Right lung (tissue), 10 donors: ENCODE measurements around the gene TMEM170B. TPM values are rescaled to one million over a fixed set of nuclear protein-coding genes. Genes with fewer than 3 reads are reported as not detected.

Experiments
- DNase-seq, 2 donors: peaks; one replicate each; pipeline ENCODE4 v3.0.0-alpha.2; 2013
- long read RNA-seq, 8 donors: transcript quantifications; one replicate each; lab custom pipeline, GENCODE V29; 2026
- polyA plus RNA-seq, 5 donors: library from polyadenylated mRNA; unstranded; fragments of 120-200 nt; gene quantifications; one replicate each; pipeline versions ENCODE4 v1.2.1 to v1.2.3, GENCODE V29; 2013; ENCODE audit warnings: inconsistent platforms in 1 of 5, low replicate concordance in 1 of 5; ENCODE audit not compliant: insufficient read length in 5 of 5, insufficient read depth in 1 of 5

TMEM170B gene, protein sequence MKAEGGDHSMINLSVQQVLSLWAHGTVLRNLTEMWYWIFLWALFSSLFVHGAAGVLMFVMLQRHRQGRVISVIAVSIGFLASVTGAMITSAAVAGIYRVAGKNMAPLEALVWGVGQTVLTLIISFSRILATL
- 1 to 10 TPM; 4.1 to 6.3 (median 5.7) TPM for polyA plus RNA-seq
- long read RNA-seq, donor 1, full-length matches to known transcripts, result 2 of 2 reads
- long read RNA-seq, donor 1, partial matches to known transcripts, result 0 of 2 reads
- long read RNA-seq, donor 1, other reads (novel, unspliced or antisense), result 0 of 2 reads
- long read RNA-seq, donor 2, full-length matches to known transcripts, result 1 of 1 reads
- long read RNA-seq, donor 2, partial matches to known transcripts, result 0 of 1 reads
- long read RNA-seq, donor 2, other reads (novel, unspliced or antisense), result 0 of 1 reads
- long read RNA-seq, donor 3, result 0 reads
- long read RNA-seq, donor 4, full-length matches to known transcripts, result 1 of 1 reads
- long read RNA-seq, donor 4, partial matches to known transcripts, result 0 of 1 reads
- long read RNA-seq, donor 4, other reads (novel, unspliced or antisense), result 0 of 1 reads
- long read RNA-seq, donor 5, full-length matches to known transcripts, result 2 of 2 reads
- long read RNA-seq, donor 5, partial matches to known transcripts, result 0 of 2 reads
- long read RNA-seq, donor 5, other reads (novel, unspliced or antisense), result 0 of 2 reads
- long read RNA-seq, donor 6, full-length matches to known transcripts, result 1 of 1 reads
- long read RNA-seq, donor 6, partial matches to known transcripts, result 0 of 1 reads
- long read RNA-seq, donor 6, other reads (novel, unspliced or antisense), result 0 of 1 reads
- long read RNA-seq, donor 7, full-length matches to known transcripts, result 3 of 3 reads
- long read RNA-seq, donor 7, partial matches to known transcripts, result 0 of 3 reads
- long read RNA-seq, donor 7, other reads (novel, unspliced or antisense), result 0 of 3 reads
- long read RNA-seq, donor 8, full-length matches to known transcripts, result 1 of 1 reads
- long read RNA-seq, donor 8, partial matches to known transcripts, result 0 of 1 reads
- long read RNA-seq, donor 8, other reads (novel, unspliced or antisense), result 0 of 1 reads

DNA sequence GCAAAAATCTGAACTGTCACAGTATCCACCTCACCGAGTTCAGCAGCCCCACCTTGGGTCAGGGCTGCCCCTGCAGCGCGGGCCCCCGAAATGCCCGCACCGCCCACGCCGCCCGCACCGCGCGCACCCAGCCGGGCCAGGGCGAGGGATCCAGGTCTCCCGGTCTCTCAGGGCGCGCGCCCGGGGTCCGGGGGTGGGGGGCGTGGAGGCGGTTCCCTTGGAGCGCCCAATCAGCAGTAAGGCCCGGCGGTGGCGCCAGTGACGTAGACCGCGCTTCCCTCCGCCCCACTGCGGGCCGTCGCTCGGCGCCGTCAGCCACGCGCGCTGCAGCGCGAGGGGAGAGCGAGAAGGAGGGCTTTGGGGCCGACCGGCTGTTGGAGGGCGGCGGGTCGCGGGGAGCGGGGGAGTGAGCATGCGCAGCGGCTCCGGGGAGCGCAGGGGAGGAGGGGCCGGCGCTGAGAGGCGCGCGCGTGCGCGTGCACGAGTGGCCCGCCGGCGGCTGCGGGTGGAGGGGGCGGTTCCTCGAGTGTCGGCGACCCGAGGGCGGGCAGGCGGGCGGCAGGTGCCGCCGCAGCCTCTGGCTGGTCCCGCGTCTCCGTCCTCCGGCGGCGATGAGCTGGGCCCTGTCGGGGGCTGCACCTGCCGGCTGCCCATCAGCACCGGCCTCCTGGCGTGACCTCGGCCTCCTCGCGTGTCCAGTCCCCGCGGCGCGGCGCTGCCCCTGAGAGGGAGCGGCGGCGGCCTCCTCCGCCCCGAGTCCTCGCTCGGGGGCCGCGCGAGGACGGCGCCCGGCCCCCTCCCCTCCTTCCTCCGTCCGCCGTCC, at the start of gene TMEM170B:
TSS of gene TMEM170B (plus strand) at position 521 of the 823 bp plus-strand sequence. CDS start 529 bp downstream, outside the sequence.
- DNase-seq, result peak; percentile 92 to 95

DNA sequence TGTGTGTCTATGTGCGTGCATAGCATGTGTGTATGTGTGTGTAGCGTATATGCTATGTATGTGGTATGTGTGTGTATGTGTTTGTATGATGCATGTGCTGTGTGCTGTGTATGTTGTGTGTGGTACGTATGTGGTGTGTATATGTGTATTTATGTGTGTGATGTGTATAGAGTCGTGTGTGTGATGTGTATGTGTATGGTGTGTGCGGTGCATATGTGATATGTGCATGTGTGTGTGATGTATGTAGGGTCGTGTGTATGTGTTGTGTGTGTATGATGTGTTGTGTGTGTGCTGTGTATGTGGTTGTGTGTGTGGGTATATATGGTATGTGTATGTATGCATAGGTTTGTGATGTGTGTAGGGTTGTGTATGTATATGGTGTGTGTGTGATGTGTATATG, 46.6 kb upstream of the TMEM170B start:
- DNase-seq, result no peak

DNA sequence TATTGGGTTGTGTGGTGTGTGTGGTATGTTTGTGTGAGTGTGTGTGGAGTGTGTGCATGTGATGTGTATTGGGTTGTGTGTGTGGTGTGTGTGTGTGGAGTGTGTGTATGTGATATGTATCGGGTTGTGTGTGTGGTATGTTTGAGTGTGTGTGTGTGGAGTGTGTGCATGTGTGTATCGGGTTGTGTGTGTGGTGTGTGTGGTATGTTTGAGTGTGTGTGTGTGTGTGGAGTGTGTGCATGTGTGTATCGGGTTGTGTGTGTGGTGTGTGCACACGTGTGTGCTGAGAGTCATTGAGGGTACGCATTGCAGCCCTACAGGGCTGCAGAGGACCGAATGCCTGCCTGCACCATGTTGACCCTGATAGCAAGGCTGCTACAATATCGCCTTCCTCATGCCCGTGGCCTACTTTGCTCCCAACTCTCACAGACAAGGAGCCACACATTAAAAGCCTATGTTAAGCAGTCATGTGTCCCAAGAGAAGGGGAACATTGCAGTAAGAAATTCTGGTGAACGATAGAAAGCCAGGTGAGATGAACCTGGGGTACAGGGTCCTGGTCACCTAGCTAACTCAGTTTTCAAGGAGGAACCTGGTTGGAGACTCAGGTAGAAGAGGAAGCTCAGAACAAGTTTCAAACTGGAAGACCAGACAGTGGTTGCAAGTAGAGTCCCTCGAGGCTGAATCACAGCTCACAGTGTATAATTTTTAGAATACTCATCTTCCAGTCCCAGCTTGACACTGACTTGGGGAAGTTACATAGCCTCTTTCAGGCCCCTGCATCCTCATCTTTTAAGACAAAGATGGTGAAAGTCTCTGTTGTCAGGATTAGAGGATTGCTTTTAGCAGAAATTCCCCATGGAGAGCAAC, 45.7 kb upstream of the TMEM170B start:
- DNase-seq, result no peak

DNA sequence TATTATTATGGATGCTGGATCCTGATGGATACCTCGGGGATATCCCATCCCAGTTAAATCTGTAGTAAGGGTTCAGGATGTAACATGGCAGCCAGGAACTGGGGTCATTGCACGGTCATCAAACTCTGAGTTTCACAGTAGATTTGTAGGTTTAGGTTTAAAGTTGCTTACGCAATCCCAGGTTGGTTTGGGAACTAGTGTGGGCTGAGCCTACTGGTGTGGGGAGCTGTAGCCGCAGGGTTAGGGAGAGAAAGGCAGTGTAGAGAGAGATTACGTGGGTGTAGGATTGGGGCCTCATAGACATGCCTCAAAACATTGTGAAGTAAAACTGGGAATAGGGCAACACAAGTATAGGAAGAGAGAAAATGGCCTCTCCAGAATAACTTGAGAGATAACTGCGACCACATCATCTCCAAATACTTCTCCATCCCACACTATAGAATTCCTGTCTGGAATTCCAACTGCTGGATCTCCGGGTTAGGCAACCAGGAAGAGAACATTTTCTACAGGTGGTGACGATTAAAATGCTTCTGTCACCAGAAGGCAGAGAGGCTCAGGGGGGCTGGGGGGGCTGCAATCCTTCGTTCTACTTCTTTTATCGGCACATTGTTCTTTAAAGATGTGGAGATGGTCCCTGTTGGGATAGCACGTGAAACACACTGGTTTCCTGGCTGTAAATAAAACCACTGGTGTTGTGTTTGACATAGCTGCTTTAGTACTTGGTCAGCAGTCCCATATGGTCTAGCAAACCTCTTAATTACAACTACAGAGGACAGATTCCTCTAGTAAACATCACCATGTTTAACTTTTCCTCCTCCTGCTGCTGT, 44.9 kb upstream of the TMEM170B start:
- DNase-seq, result no peak

DNA sequence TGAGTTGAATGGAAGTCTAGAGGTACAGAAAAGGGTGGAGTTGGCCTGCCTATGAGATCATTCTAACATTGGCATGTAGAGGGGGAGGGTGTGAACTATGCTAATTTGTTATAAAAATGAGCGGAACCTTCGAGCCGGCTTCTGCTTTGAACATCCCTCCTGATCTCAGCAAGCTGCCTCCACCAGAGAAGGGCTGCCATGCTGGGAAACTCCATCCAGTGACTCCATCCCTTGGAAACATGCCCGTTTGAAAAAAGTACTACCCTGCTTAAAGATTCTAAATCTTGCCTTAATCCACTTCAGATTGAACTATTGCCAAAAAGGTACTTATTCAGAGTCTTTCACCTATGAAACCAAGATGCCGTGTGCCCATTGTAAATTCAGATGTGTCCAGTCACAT, 43.6 kb upstream of the TMEM170B start:
- no peak for DNase-seq

DNA sequence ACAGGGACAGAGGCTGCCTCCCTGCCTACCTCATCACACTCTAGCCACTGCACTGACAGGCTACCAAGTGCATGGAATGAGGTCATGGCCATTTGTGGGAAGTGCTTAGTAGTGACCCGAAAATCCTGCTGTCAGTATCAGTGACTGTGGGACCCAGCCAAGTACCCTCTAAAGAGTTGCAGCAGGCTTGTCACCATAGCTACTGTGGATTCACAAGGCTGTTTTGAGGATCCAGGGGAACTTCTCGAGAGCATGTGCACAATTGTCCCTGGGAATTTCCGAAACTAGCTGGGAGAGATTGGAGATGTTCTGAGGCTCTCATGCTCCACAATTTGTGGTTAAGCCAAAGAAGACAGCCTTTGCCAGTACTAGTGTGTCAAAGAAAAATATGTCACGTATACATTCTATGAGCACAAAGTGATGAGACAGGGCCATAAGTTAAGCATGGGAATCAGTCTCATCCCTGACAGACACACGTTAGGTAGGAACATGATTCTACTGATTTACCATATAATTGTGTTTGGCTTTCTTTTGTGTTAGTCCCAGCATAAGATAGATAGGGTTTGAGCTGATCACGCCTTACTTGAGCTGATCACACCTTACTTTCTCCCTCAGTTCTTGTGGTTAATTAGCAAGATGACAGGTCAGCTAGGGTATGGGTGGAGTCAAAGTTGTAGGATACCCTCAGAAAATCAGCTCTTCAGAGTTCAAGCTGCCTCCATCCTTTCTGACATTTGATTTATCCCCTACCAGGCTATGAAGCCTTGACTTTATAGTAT, 42.6 kb upstream of the TMEM170B start:
- DNase-seq, result no peak

DNA sequence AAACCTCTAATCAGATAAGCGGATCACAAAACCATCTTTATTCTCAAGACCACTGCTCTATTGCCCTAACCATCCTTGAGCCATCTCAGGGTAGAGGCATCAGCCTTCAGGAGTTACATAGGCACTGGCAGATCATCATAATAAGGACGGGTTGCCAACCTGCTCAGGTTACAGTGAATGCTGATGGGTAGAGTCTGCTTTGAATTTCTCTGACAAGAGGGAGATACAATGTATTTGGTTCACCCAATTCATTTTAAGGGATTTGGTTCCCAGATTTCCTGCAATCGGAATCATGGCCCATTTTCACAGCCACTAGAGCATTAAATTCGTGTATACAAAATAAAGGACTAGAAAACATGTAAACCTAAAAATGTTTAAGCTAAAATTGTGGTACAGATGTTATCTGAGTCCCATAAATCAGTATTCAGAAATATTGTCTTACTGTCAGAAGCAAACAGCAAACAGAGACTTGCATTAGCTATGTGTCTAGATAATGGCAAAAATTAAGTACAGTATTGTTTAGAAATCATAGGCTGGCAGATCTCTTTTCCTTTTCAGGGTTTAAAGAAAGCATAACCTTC, 41.9 kb upstream of the TMEM170B start:
- no peak for DNase-seq

DNA sequence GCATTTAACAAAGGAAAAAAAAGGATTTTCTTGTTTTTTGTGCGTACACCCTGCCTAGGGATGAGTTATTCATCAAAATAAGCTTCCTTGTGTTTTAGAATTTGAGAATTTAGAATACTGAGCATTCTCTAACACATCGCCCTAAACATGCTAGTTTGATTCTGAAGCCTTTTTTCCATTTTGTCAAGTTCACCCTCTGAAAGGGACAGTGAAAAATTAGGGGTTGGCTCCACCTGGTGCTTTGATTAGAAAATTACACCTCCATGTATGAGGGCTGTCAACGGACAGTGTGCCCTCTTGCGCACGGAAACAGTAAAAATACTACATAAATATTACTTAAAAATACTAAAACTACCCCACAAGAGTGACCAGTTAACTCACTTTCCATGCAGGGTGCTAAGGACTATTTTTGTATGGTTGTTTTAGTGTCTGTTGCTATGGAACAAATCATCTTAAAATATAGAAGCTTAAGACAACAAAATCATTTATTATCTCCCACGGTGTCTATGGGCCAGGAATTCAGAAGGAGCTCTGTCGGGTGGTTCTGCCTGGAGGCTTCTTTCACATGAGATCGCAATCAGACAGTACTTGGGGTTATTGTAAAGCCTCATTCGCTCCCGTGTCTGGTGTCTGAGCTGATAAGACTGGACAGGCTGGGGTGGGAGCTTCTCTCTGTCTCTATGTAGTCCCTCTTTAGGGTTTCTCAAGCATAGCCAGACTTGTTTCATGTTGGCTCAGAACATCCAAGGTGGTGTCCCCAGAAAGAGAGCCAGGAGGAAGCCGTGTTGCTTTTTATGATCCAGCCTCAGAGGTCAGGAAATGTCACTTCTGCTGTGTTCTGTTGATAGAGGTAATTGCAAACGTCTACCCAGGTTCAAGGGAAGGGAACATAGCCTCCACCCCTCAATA, 41.1 kb upstream of the TMEM170B start:
- DNase-seq, result peak; percentile 71 to 83

DNA sequence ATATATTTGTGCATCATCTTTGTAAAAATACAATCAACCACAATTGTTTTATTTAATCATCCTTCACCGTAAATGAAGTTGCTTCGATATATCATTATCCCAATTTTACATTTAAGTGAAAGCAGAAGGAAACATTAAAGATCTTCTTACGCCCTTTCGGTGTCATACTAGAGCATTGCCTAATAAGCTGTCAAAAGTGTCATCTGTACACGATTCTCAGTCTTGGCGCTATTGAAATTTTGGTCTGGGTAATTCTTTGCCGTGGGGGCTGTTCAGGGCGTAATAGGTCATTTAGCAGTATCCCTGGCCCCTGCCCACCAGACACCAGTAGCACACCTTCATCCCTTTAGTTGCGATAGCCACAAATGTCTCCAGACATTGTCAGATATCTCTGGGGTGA, 40.4 kb upstream of the TMEM170B start:
- DNase-seq, result no peak

DNA sequence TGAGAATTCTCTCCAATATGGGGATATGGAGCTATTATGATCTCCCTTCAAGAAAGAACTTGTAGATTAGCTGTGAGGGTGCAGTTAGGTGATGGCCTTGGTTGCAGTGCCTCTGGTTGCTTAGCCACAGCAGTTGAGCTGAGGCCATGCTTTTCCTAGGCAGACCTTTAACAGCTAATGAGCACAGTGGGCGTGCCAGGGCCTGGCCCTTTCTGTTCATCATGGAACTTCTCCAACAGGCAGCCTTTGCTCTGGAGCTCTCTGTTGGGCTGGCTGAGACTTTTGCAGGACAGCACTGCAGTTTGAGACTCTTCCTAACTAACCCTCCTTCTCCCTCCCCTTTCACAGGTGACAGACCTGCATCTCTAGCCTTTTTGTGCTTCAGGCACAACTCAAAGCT, 39.7 kb upstream of the TMEM170B start:
- no peak for DNase-seq

DNA sequence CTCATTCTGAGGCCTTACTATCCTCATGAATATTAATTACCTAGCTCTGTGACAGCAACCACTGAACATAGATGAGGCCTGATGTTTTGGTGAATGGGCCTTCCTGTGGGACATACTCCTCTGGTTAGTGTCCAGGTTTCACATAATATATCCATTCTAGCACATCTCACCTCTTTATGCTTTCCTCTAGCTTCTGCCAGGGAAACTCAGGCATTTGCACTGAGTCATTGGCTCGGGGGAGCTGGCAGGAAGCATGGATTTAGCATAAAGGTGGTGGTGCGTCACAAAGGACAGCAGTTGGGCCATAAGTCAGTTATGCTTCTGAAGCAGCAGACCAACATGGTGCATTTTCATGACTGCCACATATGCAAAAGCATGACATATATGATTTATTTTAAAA, 37.5 kb upstream of the TMEM170B start:
- DNase-seq, result no peak

DNA sequence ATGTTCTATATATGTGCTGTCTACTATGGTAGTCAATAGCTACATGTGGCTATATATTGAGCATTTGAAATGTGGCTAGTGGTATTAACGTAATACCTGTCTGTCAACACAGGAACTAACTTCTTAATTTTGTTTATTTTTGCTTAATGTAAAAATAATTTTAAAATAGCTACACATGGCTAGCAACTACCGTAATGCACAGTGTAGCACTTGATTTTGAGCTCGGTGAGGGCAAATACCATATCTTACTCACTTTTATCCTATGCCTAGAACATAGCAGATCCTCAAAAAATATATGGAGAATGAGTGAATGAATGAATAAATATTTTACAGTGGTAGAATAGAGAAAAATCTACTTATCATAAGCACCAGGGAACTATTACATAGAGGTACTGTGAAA, 28.1 kb upstream of the TMEM170B start:
- no peak for DNase-seq

DNA sequence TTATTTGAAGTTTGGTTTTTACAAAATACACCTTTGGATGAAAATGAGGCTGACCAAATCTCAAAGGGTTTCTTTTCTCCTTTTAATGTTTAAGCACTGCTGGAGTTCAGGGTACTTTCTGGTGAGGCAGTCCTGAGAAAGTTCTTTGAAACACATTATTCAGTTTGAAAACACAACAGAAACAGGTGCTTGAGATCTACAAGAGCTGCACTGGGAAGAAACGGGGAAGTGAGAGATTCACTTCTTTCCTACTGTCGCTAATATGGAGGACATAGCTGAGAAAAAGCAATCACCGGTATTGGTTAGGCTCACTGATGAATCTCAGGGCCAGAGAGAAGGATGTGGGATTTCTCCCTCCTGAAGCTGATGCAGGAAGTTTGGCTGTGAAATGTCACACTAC, 22.9 kb upstream of the TMEM170B start:
- no peak for DNase-seq

DNA sequence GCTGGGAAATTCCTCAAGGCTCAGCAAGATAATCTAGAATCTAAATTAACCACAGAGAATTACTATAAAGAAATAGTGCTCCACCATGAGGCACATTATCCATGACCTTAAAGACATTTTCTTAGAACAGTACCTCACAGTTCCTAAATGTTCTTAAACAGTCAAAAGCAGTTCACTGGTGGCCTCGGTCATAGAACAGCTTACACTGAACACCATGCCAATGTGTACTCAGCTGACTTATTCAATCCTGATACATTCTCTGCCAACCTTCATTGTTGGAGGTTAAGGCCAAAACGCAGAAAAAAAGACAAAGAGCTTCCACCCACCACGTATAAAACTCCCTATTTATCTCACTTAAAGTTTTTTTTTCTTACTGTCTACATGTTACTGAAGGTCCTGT, 21.8 kb upstream of the TMEM170B start:
- DNase-seq, result no peak

DNA sequence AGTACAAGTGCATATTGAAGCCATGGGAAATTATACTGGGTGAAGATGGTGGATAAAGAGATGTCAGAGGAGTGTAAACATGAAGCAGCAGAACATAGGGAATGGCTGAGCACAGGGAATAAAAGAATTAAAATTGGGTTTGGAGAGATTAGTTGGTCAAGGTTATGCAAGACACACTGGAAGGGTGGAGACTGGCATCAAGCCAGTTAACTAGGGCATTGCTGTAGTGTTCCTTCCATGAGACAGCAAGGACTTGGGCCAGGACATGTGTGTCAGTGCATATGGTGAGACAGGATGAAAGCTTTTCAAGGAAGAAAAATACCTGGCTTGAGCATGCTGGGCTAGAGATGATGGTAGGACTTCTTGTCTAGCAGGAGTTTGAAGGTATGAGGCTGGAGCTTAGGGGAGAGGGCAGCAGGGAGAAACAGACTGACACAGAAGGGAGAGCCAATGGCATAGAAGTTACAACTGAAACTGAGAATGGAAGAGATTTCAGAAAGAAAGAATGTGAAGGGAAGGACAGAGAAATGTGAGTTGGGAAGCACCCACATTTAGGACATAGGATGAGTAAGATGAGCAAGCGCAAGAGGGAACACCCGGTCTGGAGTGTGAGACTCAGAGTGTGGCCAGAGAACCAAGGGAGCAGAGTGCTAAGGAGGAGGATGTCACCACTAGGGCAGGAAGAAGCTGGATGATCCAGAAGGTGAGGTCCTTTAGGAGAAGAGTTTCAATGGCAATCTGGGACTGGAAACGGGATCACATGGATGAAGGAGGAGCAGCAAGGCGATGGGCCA, 14.5 kb upstream of the TMEM170B start:
- DNase-seq, result peak in 1 of 2 donors; percentile 0

DNA sequence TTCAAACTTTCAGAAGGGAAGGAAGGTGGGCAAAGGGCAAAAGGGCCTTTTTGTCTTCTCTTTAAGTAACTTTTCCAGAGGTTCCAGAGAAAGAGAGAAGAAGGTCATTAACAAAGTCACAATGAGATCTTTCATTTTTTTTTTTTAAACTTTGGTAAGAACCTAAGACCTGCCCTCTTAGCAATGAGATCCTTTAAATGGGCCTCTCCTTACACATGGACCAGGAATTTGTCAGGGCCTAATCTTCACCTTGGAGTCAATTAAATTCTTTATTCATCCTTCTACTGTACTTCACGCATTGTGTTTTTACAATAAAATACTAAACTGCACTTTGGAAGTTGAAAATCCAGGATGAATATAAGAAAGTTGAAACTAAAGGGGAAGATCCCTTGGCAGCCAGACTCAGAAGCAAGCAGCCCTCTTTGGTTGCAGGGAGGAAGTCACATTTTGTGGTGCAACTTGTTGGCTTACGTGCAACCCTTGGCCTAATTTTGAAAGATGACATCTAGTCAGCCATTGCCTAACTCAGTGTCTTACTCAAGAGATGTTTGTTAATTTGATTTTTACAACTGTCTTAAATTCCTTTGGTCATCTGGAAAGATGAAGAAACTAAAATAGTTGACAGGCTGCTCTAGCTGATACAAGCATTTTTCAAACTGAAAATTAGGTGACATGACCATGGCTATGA, 11.9 kb upstream of the TMEM170B start:
- DNase-seq, result peak; percentile 76 to 87
